H1 (cell line): ENCODE measurements around the gene FARP2. TPM values are rescaled to one million over a fixed set of nuclear protein-coding genes. Genes with fewer than 3 reads are reported as not detected.

Source experiments
- CTCF ChIA-PET: fragments of 300-600 bp; sonication (Branson Sonifier 250); formaldehyde crosslinking; loops from one replicate; lab custom pipeline; 2021; ENCODE audit not compliant: partially characterized antibody; lab: Charles Lee
- POLR2A ChIA-PET: fragments of 300-600 bp; sonication (Branson Sonifier 250); formaldehyde crosslinking; loops from one replicate; lab custom pipeline; 2021; ENCODE audit warnings: inconsistent platforms; ENCODE audit not compliant: partially characterized antibody; lab: Charles Lee
- DNase-seq, 2 experiments: peaks; one replicate each; pipeline versions ENCODE4 v3.0.0 to v3.0.0-alpha.2; 2010 to 2022; ENCODE audit warnings: low spot score in 2 of 2, low read depth in 1 of 2, mixed read lengths in 1 of 2
- FAIRE-seq: peaks from 2 replicates; lab custom pipeline; 2011; peaks lifted over from hg19 to GRCh38; lab: Jason Lieb, UNC
- H2AFZ ChIP-seq: 2 replicates; pipeline ENCODE4 v1.8.1; 2012; ENCODE audit warnings: low read length, inconsistent platforms
- H2AK5ac ChIP-seq: 2 replicates; pipeline ENCODE4 v1.6.1; 2013; ENCODE audit warnings: low read depth, low read length
- H2BK120ac ChIP-seq: replicated peaks from 2 replicates; pipeline ENCODE3; 2013; ENCODE audit warnings: low read depth, low read length, inconsistent platforms
- H2BK12ac ChIP-seq: 2 replicates; pipeline ENCODE4 v1.6.1; 2013; ENCODE audit warnings: low read depth, low read length
- H2BK15ac ChIP-seq: 2 replicates; pipeline ENCODE4 v1.6.1; 2013; ENCODE audit warnings: low read length
- H2BK20ac ChIP-seq: 2 replicates; pipeline ENCODE4 v1.6.1; 2013; ENCODE audit warnings: low read length
- H2BK5ac ChIP-seq: 2 replicates; pipeline ENCODE4 v1.6.1; 2013; ENCODE audit warnings: low read depth, low read length
- H3K14ac ChIP-seq: 2 replicates; pipeline ENCODE4 v1.6.1; 2013; ENCODE audit warnings: inconsistent platforms; ENCODE audit not compliant: insufficient read length
- H3K18ac ChIP-seq: 2 replicates; pipeline ENCODE4 v1.6.1; 2013; ENCODE audit warnings: low read length; ENCODE audit errors: extremely low read depth
- H3K23ac ChIP-seq: 2 replicates; pipeline ENCODE4 v1.6.1; 2013; ENCODE audit warnings: inconsistent platforms; ENCODE audit not compliant: insufficient read length
- H3K23me2 ChIP-seq: 2 replicates; pipeline ENCODE4 v1.6.1; 2013; ENCODE audit warnings: low read depth, low read length
- H3K27ac ChIP-seq: 2 replicates; pipeline ENCODE4 v1.6.1; 2011; ENCODE audit warnings: low read depth, low read length, inconsistent platforms
- H3K27me3 ChIP-seq, 4 experiments: replicated peaks in 1 of 4; 1 replicate in 1 of 4; 2 replicates in 3 of 4; pipeline versions ENCODE4 v1.6.1 to v1.8.1; 2011 to 2013; ENCODE audit warnings: low read length in 3 of 4, mild to moderate bottlenecking in 3 of 4, inconsistent platforms in 2 of 4, mixed read lengths in 2 of 4, moderate library complexity in 1 of 4; ENCODE audit not compliant: control insufficient read depth in 3 of 4, insufficient read depth in 3 of 4; ENCODE audit errors: extremely low read depth in 1 of 4
- H3K36me3 ChIP-seq, 4 experiments: 2 replicates each; pipeline versions ENCODE4 v1.6.1 to v1.8.1; 2011 to 2013; ENCODE audit warnings: mild to moderate bottlenecking in 4 of 4, low read length in 3 of 4, moderate library complexity in 2 of 4, control low read depth in 1 of 4, inconsistent platforms in 1 of 4; ENCODE audit not compliant: insufficient read depth in 4 of 4, control insufficient read depth in 2 of 4
- H3K4ac ChIP-seq: replicated peaks from 2 replicates; pipeline ENCODE3; 2013; ENCODE audit warnings: low read length, low read depth, mixed read lengths, inconsistent platforms; ENCODE audit not compliant: insufficient read length
- H3K4me1 ChIP-seq, 4 experiments: replicated peaks in 1 of 4; 1 replicate in 1 of 4; 2 replicates in 3 of 4; pipeline versions ENCODE4 v1.6.1 to v1.8.1; 2011 to 2013; ENCODE audit warnings: low read length in 3 of 4, inconsistent platforms in 2 of 4, mixed read lengths in 1 of 4; ENCODE audit not compliant: insufficient read depth in 4 of 4, control insufficient read depth in 3 of 4
- H3K4me2 ChIP-seq, 2 experiments: 2 replicates each; pipeline versions ENCODE4 v1.6.1 to v1.8.1; 2011 to 2013; ENCODE audit warnings: low read depth in 2 of 2, low read length in 2 of 2, control low read depth in 1 of 2, inconsistent platforms in 1 of 2, mild to moderate bottlenecking in 1 of 2; ENCODE audit not compliant: insufficient read depth in 1 of 2
- H3K4me3 ChIP-seq, 4 experiments: fragments of 200-600, 300-600 bp in 1 of 4; sonication (generic), shearing (Covaris generic), sonication (Bioruptor Twin) in 1 of 4; 2 replicates each; pipeline versions ENCODE4 v1.5.1 to v1.8.1; 2011 to 2016; ENCODE audit warnings: low read length in 4 of 4, low read depth in 3 of 4, control low read depth in 2 of 4, inconsistent platforms in 2 of 4, mild to moderate bottlenecking in 2 of 4, mixed read lengths in 1 of 4, moderate library complexity in 1 of 4; ENCODE audit not compliant: insufficient read depth in 2 of 4; ENCODE audit errors: extremely low read depth in 1 of 4
- H3K56ac ChIP-seq: replicated peaks from 2 replicates; pipeline ENCODE3; 2013; ENCODE audit warnings: low read depth, mild to moderate bottlenecking, mixed read lengths, low read length, inconsistent platforms; ENCODE audit not compliant: insufficient read length
- H3K79me1 ChIP-seq: 2 replicates; pipeline ENCODE4 v1.6.1; 2013; ENCODE audit warnings: low read depth, low read length, control low read depth
- H3K79me2 ChIP-seq, 2 experiments: 2 replicates each; pipeline versions ENCODE4 v1.6.1 to v1.8.1; 2012 to 2013; ENCODE audit warnings: low read length in 2 of 2, mild to moderate bottlenecking in 2 of 2, inconsistent platforms in 1 of 2; ENCODE audit not compliant: insufficient read depth in 2 of 2, control insufficient read depth in 1 of 2
- H3K9ac ChIP-seq, 4 experiments: replicated peaks in 1 of 4; 1 replicate in 1 of 4; 2 replicates in 3 of 4; pipeline versions ENCODE4 v1.6.1 to v1.8.1; 2011 to 2013; ENCODE audit warnings: low read depth in 3 of 4, low read length in 3 of 4, control low read depth in 2 of 4, mild to moderate bottlenecking in 2 of 4, moderate library complexity in 2 of 4, inconsistent platforms in 1 of 4; ENCODE audit errors: extremely low read depth in 1 of 4
- H3K9me3 ChIP-seq, 2 experiments: 2 replicates each; pipeline versions ENCODE4 v1.6.1 to v1.8.1; 2012 to 2013; ENCODE audit warnings: mild to moderate bottlenecking in 2 of 2, moderate library complexity in 2 of 2, control low read depth in 1 of 2, inconsistent platforms in 1 of 2, low read depth in 1 of 2, low read length in 1 of 2, mixed read lengths in 1 of 2; ENCODE audit not compliant: insufficient read depth in 2 of 2
- H4K20me1 ChIP-seq, 2 experiments: replicated peaks in 1 of 2; 2 replicates each; pipeline versions ENCODE3 to v1.8.1; 2011 to 2013; ENCODE audit warnings: inconsistent platforms in 2 of 2, low read length in 2 of 2, mild to moderate bottlenecking in 1 of 2; ENCODE audit not compliant: insufficient read depth in 2 of 2, control insufficient read depth in 1 of 2
- H4K5ac ChIP-seq: 2 replicates; pipeline ENCODE4 v1.6.1; 2013; ENCODE audit warnings: low read length, low read depth, mixed read lengths, inconsistent platforms; ENCODE audit not compliant: insufficient read length
- H4K8ac ChIP-seq: 2 replicates; pipeline ENCODE4 v1.8.0; 2013; ENCODE audit warnings: mild to moderate bottlenecking, moderate library complexity, low read length, inconsistent platforms; ENCODE audit not compliant: insufficient read depth; ENCODE audit errors: extremely low read depth
- H4K91ac ChIP-seq: replicated peaks from 2 replicates; pipeline ENCODE3; 2013; ENCODE audit warnings: low read length, mixed read lengths, inconsistent platforms; ENCODE audit not compliant: insufficient read length
- ASH2L ChIP-seq: fragments of 200-600, 300-600 bp; sonication (generic); IDR thresholded peaks from one replicate; pipeline ENCODE4 v1.7.1; 2017; ENCODE audit warnings: low read length
- KDM4A ChIP-seq: IDR thresholded peaks from one replicate; pipeline ENCODE4 v1.7.1; 2012; ENCODE audit warnings: low read depth, mild to moderate bottlenecking, moderate library complexity, low read length, inconsistent platforms; ENCODE audit not compliant: severe bottlenecking
- RBBP5 ChIP-seq: IDR thresholded peaks from 2 replicates; pipeline ENCODE4 v1.7.1; 2012; ENCODE audit warnings: low read depth, mild to moderate bottlenecking, inconsistent platforms, low read length, moderate library complexity, borderline replicate concordance
- RXRA ChIP-seq: IDR thresholded peaks from 2 replicates; pipeline ENCODE4 v1.6.1; 2011; ENCODE audit warnings: low read depth, mild to moderate bottlenecking, low read length, moderate library complexity; ENCODE audit not compliant: insufficient read depth
- SIX5 ChIP-seq: IDR thresholded peaks from 2 replicates; pipeline ENCODE4 v1.6.1; 2011; ENCODE audit warnings: mild to moderate bottlenecking, low read depth, low read length
- ZNF274 ChIP-seq: IDR thresholded peaks from 2 replicates; pipeline ENCODE4 v1.7.0; 2012; ENCODE audit warnings: low read length, borderline replicate concordance; ENCODE audit errors: extremely low read depth
- WGBS, 2 experiments: shearing (Covaris generic) in 1 of 2; methylation state at CpG; one replicate each; pipeline versions ENCODE4 v1.1.6 to v1.1.7; 2013 to 2015; ENCODE audit warnings: low lambda C conversion rate in 2 of 2, mixed read lengths in 2 of 2, inconsistent platforms in 1 of 2, low coverage in 1 of 2, missing lambda C conversion rate in 1 of 2; ENCODE audit not compliant: insufficient replicate concordance in 2 of 2, insufficient coverage in 1 of 2, insufficient read length in 1 of 2; ENCODE audit errors: extremely low coverage in 1 of 2, missing lambda C conversion rate in 1 of 2; 5-methylcytosine and 5-hydroxymethylcytosine counted together
- polyA plus RNA-seq, 7 experiments: library from polyadenylated mRNA; depleted of rRNA in 3 of 7; stranded (reverse) in 5 of 7; unstranded in 2 of 7; fragments of >200 nt in 5 of 7; fragments of 200-250 nt in 2 of 7; gene quantifications; 1 replicate in 5 of 7; 2 replicates in 1 of 7; 4 replicates in 1 of 7; pipeline versions ENCODE4 v1.2.1 to v1.2.3, GENCODE V29; 2011 to 2013; ENCODE audit warnings: missing spikeins in 2 of 7, mixed read lengths in 2 of 7
- total RNA-seq: library from RNA; stranded (reverse); fragmentation: NEBNext Ultra II Directional; extraction: Animal tissue kit (Norgen Biotek cat#: 25700); gene quantifications from 2 replicates; pipeline ENCODE4 v1.2.1, GENCODE V29; 2021
- TF ChIP-seq, protein P1 (sequence below): IDR thresholded peaks from 2 replicates; pipeline ENCODE4 v1.6.1; 2012; ENCODE audit warnings: inconsistent platforms

The FARP2 gene
- total and polyA plus RNA-seq, 2 of the 8 experiments (the other 6 are each of a cell fraction or from before 2014, with no cell fraction given), result 12.4 to 33.4 TPM

DNA sequence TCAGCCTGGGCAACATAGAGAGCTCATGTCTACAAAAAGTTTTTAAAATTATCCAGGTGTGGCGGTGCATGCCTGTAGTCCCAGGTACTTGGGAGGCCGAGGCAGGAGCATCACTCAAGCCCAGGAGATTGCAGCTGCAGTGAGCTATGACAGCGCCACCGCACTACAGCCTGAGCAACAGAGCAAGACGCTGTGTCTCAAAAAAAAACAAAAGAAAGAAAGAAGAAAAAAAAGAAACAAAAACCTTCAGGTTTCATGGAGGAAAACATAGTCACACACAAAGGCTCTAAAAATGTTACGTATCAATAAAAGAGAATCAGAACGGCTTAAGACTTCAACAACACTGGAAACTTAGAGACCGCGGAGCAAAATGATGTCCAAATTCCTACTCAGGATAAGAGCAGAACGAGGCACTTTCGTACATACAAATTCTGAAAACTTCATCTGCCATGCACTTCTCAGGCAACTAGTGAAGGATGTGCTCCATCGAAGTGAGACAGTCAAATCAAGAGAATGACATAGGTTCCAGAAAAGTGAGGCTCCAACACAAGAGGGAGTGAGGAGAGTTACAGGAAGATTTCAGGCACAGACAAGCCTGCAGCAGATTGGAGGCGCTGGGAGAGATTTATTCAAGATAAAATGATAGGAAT lies 45.0 kb upstream of the FARP2 start:
- H3K14ac ChIP-seq, result no peak overlapping the region
- TF ChIP-seq RXRA, result no peak
- TF ChIP-seq SIX5, result no peak
- TF ChIP-seq RBBP5, result no peak
- TF ChIP-seq, protein P1, sequence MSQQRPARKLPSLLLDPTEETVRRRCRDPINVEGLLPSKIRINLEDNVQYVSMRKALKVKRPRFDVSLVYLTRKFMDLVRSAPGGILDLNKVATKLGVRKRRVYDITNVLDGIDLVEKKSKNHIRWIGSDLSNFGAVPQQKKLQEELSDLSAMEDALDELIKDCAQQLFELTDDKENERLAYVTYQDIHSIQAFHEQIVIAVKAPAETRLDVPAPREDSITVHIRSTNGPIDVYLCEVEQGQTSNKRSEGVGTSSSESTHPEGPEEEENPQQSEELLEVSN, result no peak
- TF ChIP-seq ZNF274, result no peak
- TF ChIP-seq ASH2L, result no peak
- no peak for TF ChIP-seq KDM4A

More for the DNA sequence above, 45.0 kb upstream of the FARP2 start:
- Histone ChIP-seq H3K4me3 (no peak overlapping the region), H4K91ac (no peak overlapping the region), H3K4me1 (peaks cover 0 to 7% (median 2%) of the 10 kb centered on the region in 4 experiments; a peak in 4 of 7 replicates), H2BK12ac (no peak overlapping the region), H4K8ac (no peak overlapping the region), H3K23ac (no peak overlapping the region), H4K20me1 (peaks cover 2 to 22% of the 10 kb centered on the region in 2 experiments), H2BK120ac (no peak overlapping the region), H3K18ac (no peak overlapping the region), H3K23me2 (peaks cover 3% of the 10 kb centered on the region; the same call in 1 of the 2 replicates), H2BK15ac (no peak overlapping the region), H3K56ac (no peak overlapping the region), H3K79me1 (peaks cover 12% of the 10 kb centered on the region), H2BK5ac (no peak overlapping the region), H3K36me3 (no peaks in the 10 kb centered on the region), H3K79me2 (peaks cover 67 to 90% of the 10 kb centered on the region in 2 experiments), H2BK20ac (no peak overlapping the region), H3K27ac (no peak overlapping the region), H3K4ac (no peak overlapping the region), H3K9me3 (no peaks in the 10 kb centered on the region), H3K4me2 (no peak overlapping the region), H3K9ac (no peak overlapping the region), H2AK5ac (no peak overlapping the region), H3K27me3 (no peaks in the 10 kb centered on the region), H2AFZ (no peak overlapping the region), H4K5ac (no peak overlapping the region)
- ChIA-PET POLR2A (interaction anchor here (1.1 to 1.6 kb wide), 2 partner anchors 12 to 18 kb away, joined by 3 to 4 read pairs; no protein-coding TSS in a partner anchor), CTCF (interaction anchor here (0.7 to 1.6 kb wide), 2 partner anchors 8 to 16 kb away, joined by 3 to 4 read pairs; no protein-coding TSS in a partner anchor)
- DNase-seq (no peak), FAIRE-seq (no peak)
- WGBS, 2 experiments, result 88% methylated on average over 13 of the region's 13 CpGs; no CpG with 5 or more reads in 1 of the 2 experiments
